Endothelial cell of umbilical vein (primary cell): Measurements from ENCODE around the gene PHACTR2. TPM values are rescaled to one million over a fixed set of nuclear protein-coding genes. Genes with fewer than 3 reads are reported as not detected.

Experiments
- BruUV-seq: library from RNA; stranded (reverse); fragments of 400-500 nt; replicated peaks from 2 replicates; lab custom pipeline; 2021; lab: Mats Ljungman, UMichigan
- CTCF ChIA-PET: fragments of 300-600, 350-600 bp; sonication (Branson Sonifier 250); formaldehyde crosslinking; loops from one replicate; lab custom pipeline; 2021; ENCODE audit warnings: antibody characterized with exemption, inconsistent platforms; lab: Charles Lee
- POLR2A ChIA-PET: fragments of 300-600, 350-600 bp; sonication (Branson Sonifier 250); formaldehyde crosslinking; loops from one replicate; lab custom pipeline; 2021; ENCODE audit warnings: antibody characterized with exemption, inconsistent platforms; lab: Charles Lee
- DNase-seq: peaks from one replicate; pipeline ENCODE4 v3.0.0-alpha.2; 2011; ENCODE audit warnings: low read depth, low spot score
- FAIRE-seq: peaks from 2 replicates; lab custom pipeline; 2011; peaks lifted over from hg19 to GRCh38; lab: Jason Lieb, UNC
- H2AFZ ChIP-seq: 2 replicates; pipeline ENCODE4 v1.6.0; 2012; ENCODE audit warnings: low read depth, low read length, control low read depth, inconsistent platforms
- H3K27ac ChIP-seq: 2 replicates; pipeline ENCODE4 v1.5.1; 2011; ENCODE audit warnings: low read depth, mild to moderate bottlenecking, control low read depth, low read length, moderate library complexity; ENCODE audit not compliant: insufficient read depth
- H3K27me3 ChIP-seq, 2 experiments: 2 replicates each; pipeline versions ENCODE4 v1.6.0 to v1.6.1; 2011; ENCODE audit warnings: low read length in 2 of 2, mixed read lengths in 1 of 2; ENCODE audit not compliant: control insufficient read depth in 2 of 2, insufficient read depth in 2 of 2
- H3K36me3 ChIP-seq, 2 experiments: 2 replicates in 1 of 2; 3 replicates in 1 of 2; pipeline ENCODE4 v1.5.1; 2011; ENCODE audit warnings: low read length in 2 of 2, mild to moderate bottlenecking in 1 of 2, moderate library complexity in 1 of 2; ENCODE audit not compliant: control insufficient read depth in 2 of 2, insufficient read depth in 2 of 2; ENCODE audit errors: extremely low read depth in 1 of 2
- H3K4me1 ChIP-seq: 3 replicates; pipeline ENCODE4 v1.5.1; 2011; ENCODE audit warnings: mild to moderate bottlenecking, low read length; ENCODE audit not compliant: control insufficient read depth, insufficient read depth; ENCODE audit errors: extremely low read depth
- H3K4me2 ChIP-seq: 2 replicates; pipeline ENCODE4 v1.6.1; 2011; ENCODE audit warnings: low read length, control low read depth, mixed read lengths; ENCODE audit not compliant: insufficient read depth
- H3K4me3 ChIP-seq, 3 experiments: fragments of 200-600 bp in 1 of 3; sonication (generic), shearing (Covaris generic) in 1 of 3; replicated peaks in 1 of 3; 2 replicates each; pipeline ENCODE4 v1.5.1; 2011 to 2016; ENCODE audit warnings: control low read depth in 3 of 3, low read length in 3 of 3, mild to moderate bottlenecking in 2 of 3, inconsistent platforms in 1 of 3, low read depth in 1 of 3, moderate library complexity in 1 of 3; ENCODE audit not compliant: insufficient read depth in 1 of 3
- H3K79me2 ChIP-seq: 2 replicates; pipeline ENCODE4 v1.6.0; 2012; ENCODE audit warnings: low read length, inconsistent platforms; ENCODE audit not compliant: control insufficient read depth, insufficient read depth
- H3K9ac ChIP-seq: replicated peaks from 2 replicates; pipeline ENCODE3; 2011; ENCODE audit warnings: low read length, control low read depth; ENCODE audit not compliant: insufficient read depth; ENCODE audit errors: extremely low read depth
- H3K9me1 ChIP-seq: replicated peaks from 3 replicates; pipeline ENCODE4 v1.6.0; 2011; ENCODE audit warnings: mild to moderate bottlenecking, low read length; ENCODE audit not compliant: control insufficient read depth, insufficient read depth; ENCODE audit errors: extremely low read depth
- H3K9me3 ChIP-seq: replicated peaks from 2 replicates; pipeline ENCODE4 v1.5.1; 2012; ENCODE audit warnings: low read length, inconsistent platforms; ENCODE audit not compliant: control insufficient read depth, insufficient read depth
- H4K20me1 ChIP-seq: replicated peaks from 2 replicates; pipeline ENCODE3; 2011; ENCODE audit warnings: mild to moderate bottlenecking, low read length; ENCODE audit not compliant: control insufficient read depth, insufficient read depth; ENCODE audit errors: extremely low read depth
- EZH2 ChIP-seq: IDR thresholded peaks from 2 replicates; pipeline ENCODE4 v1.6.1; 2012; ENCODE audit warnings: borderline replicate concordance, low read depth, mild to moderate bottlenecking, moderate library complexity, low read length, inconsistent platforms; ENCODE audit not compliant: severe bottlenecking
- FOS ChIP-seq: IDR thresholded peaks from 2 replicates; pipeline ENCODE4 v1.6.1; 2011; ENCODE audit warnings: mild to moderate bottlenecking, low read length, moderate library complexity, borderline replicate concordance; ENCODE audit not compliant: insufficient read depth
- GATA2 ChIP-seq: IDR thresholded peaks from 2 replicates; pipeline ENCODE4 v1.7.0; 2011; ENCODE audit warnings: low read depth, mild to moderate bottlenecking, moderate library complexity, mixed read lengths, low read length; ENCODE audit not compliant: insufficient read length, insufficient read depth
- JUN ChIP-seq: IDR thresholded peaks from 2 replicates; pipeline ENCODE4 v1.6.1; 2011; ENCODE audit warnings: borderline replicate concordance, low read depth; ENCODE audit not compliant: insufficient read length, insufficient read depth
- MAX ChIP-seq: IDR thresholded peaks from 2 replicates; pipeline ENCODE4 v1.6.1; 2011; ENCODE audit not compliant: insufficient read depth, insufficient read length
- MYC ChIP-seq: IDR thresholded peaks from one replicate; pipeline ENCODE4 v1.6.1; 2011; ENCODE audit warnings: mild to moderate bottlenecking, low read depth, low read length
- POLR2A ChIP-seq: IDR thresholded peaks from 2 replicates; pipeline ENCODE4 v1.6.1; 2012; ENCODE audit warnings: low read depth, mild to moderate bottlenecking, control low read depth, low read length
- POLR2AphosphoS5 ChIP-seq: IDR thresholded peaks from 2 replicates; pipeline ENCODE4 v1.6.1; 2012; ENCODE audit warnings: low read depth, mild to moderate bottlenecking, control low read depth, low read length, moderate library complexity; ENCODE audit not compliant: insufficient read depth
- dilution Hi-C: fragments of 300-500 bp; cut with MboI; formaldehyde crosslinking; loops from one replicate; pipeline ENCODE4 v1.15.0; 2019; ENCODE audit warnings: low sequenced_read_pairs; ENCODE audit not compliant: extremely low pct_ligation_motif_present
- intact Hi-C: fragments of 100-400 bp; cut with micrococcal nuclease; formaldehyde crosslinking; loops from one replicate; pipeline ENCODE4 v1.10.0; 2022
- polyA plus RNA-seq, 4 experiments: library from polyadenylated mRNA; depleted of rRNA in 3 of 4; stranded (reverse) in 3 of 4; unstranded in 1 of 4; fragments of >200 nt; gene quantifications; 2 replicates each; pipeline versions ENCODE4 v1.2.1 to v1.2.3, GENCODE V29; 2011 to 2012; ENCODE audit warnings: missing spikeins in 1 of 4
- total RNA-seq: library from RNA; stranded (reverse); gene quantifications from 2 replicates; pipeline ENCODE4 v1.2.3, GENCODE V29; 2021
- TF ChIP-seq, protein P1 (sequence below), 2 donors: IDR thresholded peaks; 1 replicate in 1 of 2; 2 replicates in 1 of 2; pipeline ENCODE4 v1.5.1; 2011; ENCODE audit warnings: low read length in 2 of 2, mild to moderate bottlenecking in 2 of 2, moderate library complexity in 2 of 2, control low read depth in 1 of 2, inconsistent platforms in 1 of 2, low read depth in 1 of 2; ENCODE audit not compliant: insufficient read depth in 1 of 2; ENCODE audit errors: extremely low read depth in 1 of 2

PHACTR2 gene
- total and polyA plus RNA-seq, 2 donors (not counting 3 experiments of a cell fraction or from before 2014, with no cell fraction given), result 16.3 to 178 TPM

GRCh38 chr6:143675382-143675900 is 2.3 kb upstream of the PHACTR2 start:
- FAIRE-seq, result no peak
- CTCF ChIA-PET, result interaction anchor here (1.9 kb wide), 1 partner anchor 100 kb away, joined by 6 read pairs; no protein-coding TSS in a partner anchor

More at GRCh38 chr6:143675382-143675900, 2.3 kb upstream of the PHACTR2 start:
- POLR2A ChIA-PET, result no interaction called here
- TF ChIP-seq POLR2A (no peak), EZH2 (no peak), FOS (no peak), MAX (no peak), MYC (no peak), JUN (no peak), POLR2AphosphoS5 (no peak), GATA2 (no peak)
- TF ChIP-seq, protein P1, sequence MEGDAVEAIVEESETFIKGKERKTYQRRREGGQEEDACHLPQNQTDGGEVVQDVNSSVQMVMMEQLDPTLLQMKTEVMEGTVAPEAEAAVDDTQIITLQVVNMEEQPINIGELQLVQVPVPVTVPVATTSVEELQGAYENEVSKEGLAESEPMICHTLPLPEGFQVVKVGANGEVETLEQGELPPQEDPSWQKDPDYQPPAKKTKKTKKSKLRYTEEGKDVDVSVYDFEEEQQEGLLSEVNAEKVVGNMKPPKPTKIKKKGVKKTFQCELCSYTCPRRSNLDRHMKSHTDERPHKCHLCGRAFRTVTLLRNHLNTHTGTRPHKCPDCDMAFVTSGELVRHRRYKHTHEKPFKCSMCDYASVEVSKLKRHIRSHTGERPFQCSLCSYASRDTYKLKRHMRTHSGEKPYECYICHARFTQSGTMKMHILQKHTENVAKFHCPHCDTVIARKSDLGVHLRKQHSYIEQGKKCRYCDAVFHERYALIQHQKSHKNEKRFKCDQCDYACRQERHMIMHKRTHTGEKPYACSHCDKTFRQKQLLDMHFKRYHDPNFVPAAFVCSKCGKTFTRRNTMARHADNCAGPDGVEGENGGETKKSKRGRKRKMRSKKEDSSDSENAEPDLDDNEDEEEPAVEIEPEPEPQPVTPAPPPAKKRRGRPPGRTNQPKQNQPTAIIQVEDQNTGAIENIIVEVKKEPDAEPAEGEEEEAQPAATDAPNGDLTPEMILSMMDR (IDR thresholded peaks at IDR 0.05; ENCODE audit: extremely low read depth in 1 of 2, insufficient read depth in 1 of 2, low read depth in 1 of 2, low read length in 2 of 2), result no peak
- Histone ChIP-seq H3K9me3 (no peaks in the 10 kb centered on the region), H2AFZ (no peak overlapping the region), H3K27me3 (no peaks in the 10 kb centered on the region), H3K9me1 (no peaks in the 10 kb centered on the region), H3K9ac (no peak overlapping the region), H3K79me2 (peaks cover 26% of the 10 kb centered on the region), H3K4me1 (peaks cover 35% of the 10 kb centered on the region), H3K4me2 (no peak overlapping the region), H3K36me3 (no peaks in the 10 kb centered on the region), H3K4me3 (no peak overlapping the region), H4K20me1 (no peaks in the 10 kb centered on the region), H3K27ac (no peak overlapping the region)
- DNase-seq, result no peak
- no TSS peak for BruUV-seq
- dilution Hi-C loops, result no loop called here
- intact Hi-C loops, result loop anchor here (5.0 kb wide), 1 partner anchor 83 kb away; no protein-coding TSS in a partner anchor
